ENCODE results near the gene TMCO4.

Gene TMCO4

GRCh38 chr1:19708567-19709110 is 91.1 kb downstream of the TMCO4 start:
- Histone ChIP-seq H3K9me3 (ENCODE audit: control insufficient read depth, insufficient read depth, low read depth, low read length) (no peaks in the 10 kb centered on the region), H3K27ac (ENCODE audit: extremely low read depth, low read depth, low read length) (no peak overlapping the region), H3K4me1 (ENCODE audit: control insufficient read depth, insufficient read depth, low read length) (no peaks in the 10 kb centered on the region), H3K36me3 (ENCODE audit: control insufficient read depth in 2 of 2, insufficient read depth in 1 of 2, low read length in 2 of 2) (no peaks in the 10 kb centered on the region), H3K4me3 (ENCODE audit: low read depth, low read length) (no peak overlapping the region)
- ChIA-PET POLR2A (no interaction called here), CTCF (interaction anchor here (0.7 to 9.5 kb wide), 3 partner anchors 7 to 484 kb away, joined by 3 to 140 read pairs (median 62); partner anchors contain the start of gene HTR6)
- TF ChIP-seq ZNF580 (tag by site-specific recombination; IDR thresholded peaks at IDR 0.05) (no peak), ZNF202 (tag by site-specific recombination; IDR thresholded peaks at IDR 0.05; ENCODE audit: borderline replicate concordance) (no peak), ZNF626 (tag by site-specific recombination; IDR thresholded peaks at IDR 0.05) (no peak), ZNF174 (tag by site-specific recombination; IDR thresholded peaks at IDR 0.05) (no peak), ZNF148 (tag by site-specific recombination; IDR thresholded peaks at IDR 0.05; ENCODE audit: borderline replicate concordance) (no peak), ZNF274 (IDR thresholded peaks at IDR 0.05; ENCODE audit: low read length) (no peak), ZNF274 (tag by site-specific recombination; IDR thresholded peaks at IDR 0.05; ENCODE audit: borderline replicate concordance) (no peak), TCF7L2 (IDR thresholded peaks at IDR 0.05; ENCODE audit: borderline replicate concordance, low read depth, low read length) (no peak), ZNF423 (tag by site-specific recombination; IDR thresholded peaks at IDR 0.05) (no peak), AEBP2 (tag by site-specific recombination; IDR thresholded peaks at IDR 0.05; ENCODE audit: borderline replicate concordance) (no peak), EGR2 (tag by site-specific recombination; IDR thresholded peaks at IDR 0.05; ENCODE audit: low read depth) (no peak), ZIC2 (tag by site-specific recombination; IDR thresholded peaks at IDR 0.05) (no peak), ATF2 (tag by site-specific recombination; IDR thresholded peaks at IDR 0.05; ENCODE audit: low read depth) (no peak), ZNF514 (tag by site-specific recombination; IDR thresholded peaks at IDR 0.05) (no peak), ZNF24 (tag by site-specific recombination; IDR thresholded peaks at IDR 0.05) (no peak), ZNF146 (tag by site-specific recombination; IDR thresholded peaks at IDR 0.05) (no peak), ZBTB6 (tag by site-specific recombination; IDR thresholded peaks at IDR 0.05) (no peak)

- Histone ChIP-seq H3K9me3 (ENCODE audit: control insufficient read depth, insufficient read depth, low read depth, low read length) (no peaks in the 10 kb centered on the region), H3K4me1 (ENCODE audit: control insufficient read depth, insufficient read depth, low read length) (no peaks in the 10 kb centered on the region), H3K4me3 (ENCODE audit: low read depth, low read length) (no peak overlapping the region), H3K27ac (ENCODE audit: extremely low read depth, low read depth, low read length) (no peak overlapping the region), H3K36me3 (ENCODE audit: control insufficient read depth in 2 of 2, insufficient read depth in 1 of 2, low read length in 2 of 2) (no peaks in the 10 kb centered on the region)
- CTCF ChIA-PET, result interaction anchor here (0.5 to 9.5 kb wide), 6 partner anchors 10 to 55 kb away, joined by 3 to 140 read pairs (median 10); partner anchors contain the start of gene HTR6
- POLR2A ChIA-PET, result no interaction called here
- TF ChIP-seq KLF7 (tag by site-specific recombination; IDR thresholded peaks at IDR 0.05; ENCODE audit: borderline replicate concordance) (no peak), ZNF513 (tag by site-specific recombination; IDR thresholded peaks at IDR 0.05) (no peak), ZNF302 (tag by site-specific recombination; IDR thresholded peaks at IDR 0.05; ENCODE audit: low read depth) (no peak), ZNF549 (tag by site-specific recombination; IDR thresholded peaks at IDR 0.05) (no peak), ZBTB11 (tag by site-specific recombination; conservative IDR thresholded peaks at IDR 0.05; ENCODE audit: low read depth) (no peak), ZNF664 (tag by site-specific recombination; IDR thresholded peaks at IDR 0.05) (no peak)
These were observed 93.6 kb downstream of the TMCO4 start for GRCh38 chr1:19706136-19706535.
